ENCODE data around the gene CCDC12. TPM values are rescaled to one million over a fixed set of nuclear protein-coding genes. Genes with fewer than 3 reads are reported as not detected.
A peak's percentile ranks its signal among the peaks of the same experiment; 100 is the strongest.
"Not testable (repeated sequence)": the region's sequence is repeated elsewhere in the genome, so short reads cannot be mapped to it uniquely, and the experiment has no call there.

The CCDC12 gene
- total and polyA plus RNA-seq, 4 donors: 34.2 to 129 (median 70.0) TPM

DNA sequence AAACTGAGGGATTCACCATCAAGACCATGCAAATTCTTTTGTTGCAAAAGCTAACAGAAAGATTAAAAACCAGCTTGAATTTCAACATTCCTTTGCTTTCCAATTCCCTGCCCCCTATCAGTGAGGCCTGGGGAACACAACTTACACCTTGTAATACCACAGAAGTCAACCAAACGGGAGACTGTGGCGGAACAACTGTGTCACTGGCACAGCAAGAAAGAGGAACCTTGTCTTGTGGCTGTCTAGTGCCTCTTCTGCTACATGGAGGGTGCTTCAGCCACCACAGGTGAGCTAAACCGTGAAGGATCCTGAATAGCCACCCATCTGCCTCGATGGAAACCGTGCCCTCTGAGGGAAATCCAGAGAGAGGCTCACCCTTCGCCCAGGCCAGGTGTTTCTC is 11.4 kb downstream of the CCDC12 start:
- Histone ChIP-seq H3K27me3 (ENCODE audit: control insufficient read depth in 3 of 3, insufficient read depth in 3 of 3, low read length in 2 of 3) (no peaks in the 10 kb centered on the region), H3K4me1 (ENCODE audit: control insufficient read depth in 5 of 5, insufficient read depth in 5 of 5, low read length in 5 of 5) (peaks cover 15 to 40% (median 31%) of the 10 kb centered on the region in 5 donors), H3K36me3 (ENCODE audit: control insufficient read depth in 4 of 4, insufficient read depth in 4 of 4, low read length in 4 of 4) (peaks cover 0 to 7% (median 5%) of the 10 kb centered on the region in 4 donors), H3K4me3 (no peak overlapping the region), H3K9ac (ENCODE audit: insufficient read depth in 1 of 2, low read length in 2 of 2) (peak overlapping the region in 1 of 2 donors; percentile 42), H3K9me3 (ENCODE audit: control insufficient read depth in 4 of 4, insufficient read depth in 3 of 4, low read length in 3 of 4) (no peaks in the 10 kb centered on the region), H3K27ac (ENCODE audit: low read depth in 1 of 2, low read length in 1 of 2) (peak overlapping the region in 1 of 2 donors; percentile 87)
- WGBS, 2 donors: 16 to 43% methylated on average over 6 of the region's 6 CpGs
- DNase-seq: peak in 2 of 3 donors; percentile 50 to 63
- no peak for ATAC-seq (ENCODE audit: insufficient read depth, low FRiP score)
- TF ChIP-seq, protein P1, sequence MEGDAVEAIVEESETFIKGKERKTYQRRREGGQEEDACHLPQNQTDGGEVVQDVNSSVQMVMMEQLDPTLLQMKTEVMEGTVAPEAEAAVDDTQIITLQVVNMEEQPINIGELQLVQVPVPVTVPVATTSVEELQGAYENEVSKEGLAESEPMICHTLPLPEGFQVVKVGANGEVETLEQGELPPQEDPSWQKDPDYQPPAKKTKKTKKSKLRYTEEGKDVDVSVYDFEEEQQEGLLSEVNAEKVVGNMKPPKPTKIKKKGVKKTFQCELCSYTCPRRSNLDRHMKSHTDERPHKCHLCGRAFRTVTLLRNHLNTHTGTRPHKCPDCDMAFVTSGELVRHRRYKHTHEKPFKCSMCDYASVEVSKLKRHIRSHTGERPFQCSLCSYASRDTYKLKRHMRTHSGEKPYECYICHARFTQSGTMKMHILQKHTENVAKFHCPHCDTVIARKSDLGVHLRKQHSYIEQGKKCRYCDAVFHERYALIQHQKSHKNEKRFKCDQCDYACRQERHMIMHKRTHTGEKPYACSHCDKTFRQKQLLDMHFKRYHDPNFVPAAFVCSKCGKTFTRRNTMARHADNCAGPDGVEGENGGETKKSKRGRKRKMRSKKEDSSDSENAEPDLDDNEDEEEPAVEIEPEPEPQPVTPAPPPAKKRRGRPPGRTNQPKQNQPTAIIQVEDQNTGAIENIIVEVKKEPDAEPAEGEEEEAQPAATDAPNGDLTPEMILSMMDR (IDR thresholded peaks at IDR 0.05; ENCODE audit: control extremely low read depth, extremely low read depth): no peak

DNA sequence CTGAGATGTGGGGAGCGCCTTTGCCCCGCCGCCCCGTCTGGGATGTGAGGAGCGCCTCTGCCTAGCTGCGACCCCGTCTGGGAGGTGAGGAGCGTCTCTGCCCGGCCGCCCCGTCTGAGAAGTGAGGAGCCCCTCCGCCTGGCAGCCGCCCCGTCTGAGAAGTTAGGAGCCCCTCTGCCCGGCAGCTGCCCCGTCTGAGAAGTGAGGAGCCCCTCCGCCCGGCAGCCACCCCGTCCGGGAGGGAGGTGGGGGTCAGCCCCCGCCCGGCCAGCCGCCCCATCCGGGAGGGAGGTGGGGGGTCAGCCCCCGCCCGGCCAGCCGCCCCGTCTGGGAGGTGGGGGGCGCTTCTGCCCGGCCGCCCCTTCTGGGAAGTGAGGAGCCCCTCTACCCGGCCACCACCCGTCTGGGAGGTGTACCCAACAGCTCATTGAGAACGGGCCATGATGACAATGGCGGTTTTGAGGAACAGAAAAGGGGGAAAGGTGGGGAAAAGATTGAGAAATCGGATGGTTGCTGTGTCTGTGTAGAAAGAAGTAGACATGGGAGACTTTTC is 12.4 kb downstream of the CCDC12 start:
- not testable (repeated sequence) for ATAC-seq (ENCODE audit: insufficient read depth, low FRiP score); H3K4me3 ChIP-seq; H3K9ac ChIP-seq (ENCODE audit: insufficient read depth in 1 of 2, low read length in 2 of 2); H3K27me3 ChIP-seq (ENCODE audit: control insufficient read depth in 3 of 3, insufficient read depth in 3 of 3, low read length in 2 of 3); H3K27ac ChIP-seq (ENCODE audit: low read depth in 1 of 2, low read length in 1 of 2); H3K9me3 ChIP-seq (ENCODE audit: control insufficient read depth in 4 of 4, insufficient read depth in 3 of 4, low read length in 3 of 4); H3K36me3 ChIP-seq (ENCODE audit: control insufficient read depth in 4 of 4, insufficient read depth in 4 of 4, low read length in 4 of 4); DNase-seq
- H3K4me1 ChIP-seq (ENCODE audit: control insufficient read depth in 5 of 5, insufficient read depth in 5 of 5, low read length in 5 of 5): peaks cover 15 to 47% (median 36%) of the 10 kb centered on the region in 5 donors
- 60 to 80% methylated on average over 18 to 36 of the region's 36 CpGs for WGBS, 2 donors

DNA sequence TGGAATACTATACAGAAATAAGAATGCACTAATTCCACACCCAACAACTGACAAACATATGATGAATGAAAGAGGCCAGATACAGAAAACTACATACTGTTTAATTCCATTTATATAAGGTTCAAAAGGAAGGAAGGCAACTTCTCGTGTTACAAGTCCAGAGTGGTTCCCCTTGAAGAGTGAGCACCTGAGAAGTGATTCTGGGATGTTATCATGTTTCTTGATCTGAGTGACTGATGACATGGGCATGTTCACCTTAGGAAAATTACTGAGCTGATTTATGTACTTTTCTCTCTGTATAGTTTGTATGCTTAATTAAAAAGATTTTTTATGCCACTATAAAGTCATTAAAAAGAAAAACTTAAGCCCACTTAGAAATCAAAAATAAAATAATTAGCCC is 13.6 kb downstream of the CCDC12 start:
- Histone ChIP-seq H3K9me3 (ENCODE audit: control insufficient read depth in 4 of 4, insufficient read depth in 3 of 4, low read length in 3 of 4) (no peaks in the 10 kb centered on the region), H3K9ac (ENCODE audit: insufficient read depth in 1 of 2, low read length in 2 of 2) (no peak overlapping the region), H3K27me3 (ENCODE audit: control insufficient read depth in 3 of 3, insufficient read depth in 3 of 3, low read length in 2 of 3) (no peaks in the 10 kb centered on the region), H3K27ac (ENCODE audit: low read depth in 1 of 2, low read length in 1 of 2) (no peak overlapping the region), H3K4me3 (no peak overlapping the region), H3K36me3 (ENCODE audit: control insufficient read depth in 4 of 4, insufficient read depth in 4 of 4, low read length in 4 of 4) (peaks cover 0 to 6% (median 5%) of the 10 kb centered on the region in 4 donors), H3K4me1 (ENCODE audit: control insufficient read depth in 5 of 5, insufficient read depth in 5 of 5, low read length in 5 of 5) (peaks cover 15 to 42% (median 37%) of the 10 kb centered on the region in 5 donors)
- whole genome bisulfite sequencing, 2 donors: 73 to 77% methylated on average over 1 of the region's 1 CpG
- no peak for DNase-seq
- TF ChIP-seq, protein P1 (IDR thresholded peaks at IDR 0.05; ENCODE audit: control extremely low read depth, extremely low read depth): no peak
- ATAC-seq (ENCODE audit: insufficient read depth, low FRiP score): no peak

DNA sequence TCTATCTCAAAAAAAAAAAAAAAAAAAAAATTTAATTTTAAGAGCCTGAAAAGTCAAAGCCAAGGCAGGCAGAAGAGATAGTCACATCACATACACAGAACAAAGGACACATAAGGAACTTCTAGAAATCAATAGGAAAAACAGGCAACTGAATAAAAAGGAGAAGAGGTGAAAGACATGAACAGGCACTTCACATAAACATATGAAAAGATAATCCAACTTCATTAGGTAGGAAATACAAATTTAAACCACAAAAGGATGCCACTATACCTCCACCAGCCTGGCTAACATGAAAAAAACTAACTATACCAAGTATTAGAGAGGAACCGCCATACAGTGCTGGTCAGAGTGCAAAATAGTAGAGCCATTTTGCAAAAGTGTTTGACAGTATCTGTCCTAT is 14.1 kb downstream of the CCDC12 start:
- no peak overlapping the region for H3K4me3 ChIP-seq
- H3K27ac ChIP-seq (ENCODE audit: low read depth in 1 of 2, low read length in 1 of 2): no peak overlapping the region
- H3K27me3 ChIP-seq (ENCODE audit: control insufficient read depth in 3 of 3, insufficient read depth in 3 of 3, low read length in 2 of 3): no peaks in the 10 kb centered on the region
- H3K9me3 ChIP-seq (ENCODE audit: control insufficient read depth in 4 of 4, insufficient read depth in 3 of 4, low read length in 3 of 4): no peaks in the 10 kb centered on the region
- ATAC-seq (ENCODE audit: insufficient read depth, low FRiP score) (no peak), DNase-seq (no peak)
- TF ChIP-seq, protein P1 (IDR thresholded peaks at IDR 0.05; ENCODE audit: control extremely low read depth, extremely low read depth): no peak
- peak overlapping the region in 1 of 2 donors; percentile 32 for H3K9ac ChIP-seq (ENCODE audit: insufficient read depth in 1 of 2, low read length in 2 of 2)
- 97 to 100% methylated on average over 1 of the region's 1 CpG for WGBS, 2 donors
- H3K36me3 ChIP-seq (ENCODE audit: control insufficient read depth in 4 of 4, insufficient read depth in 4 of 4, low read length in 4 of 4): peaks cover 0 to 5% (median 4%) of the 10 kb centered on the region in 4 donors
- peaks cover 15 to 42% (median 35%) of the 10 kb centered on the region in 5 donors for H3K4me1 ChIP-seq (ENCODE audit: control insufficient read depth in 5 of 5, insufficient read depth in 5 of 5, low read length in 5 of 5)
